ENCODE measurements around the gene HIPK4.
"Not testable (repeated sequence)": the region's sequence is repeated elsewhere in the genome, so short reads cannot be mapped to it uniquely, and the experiment has no call there.

The HIPK4 gene

GRCh38 chr19:40389404-40390083, 437 bp downstream of the HIPK4 start:
- no peak for FAIRE-seq

DNA sequence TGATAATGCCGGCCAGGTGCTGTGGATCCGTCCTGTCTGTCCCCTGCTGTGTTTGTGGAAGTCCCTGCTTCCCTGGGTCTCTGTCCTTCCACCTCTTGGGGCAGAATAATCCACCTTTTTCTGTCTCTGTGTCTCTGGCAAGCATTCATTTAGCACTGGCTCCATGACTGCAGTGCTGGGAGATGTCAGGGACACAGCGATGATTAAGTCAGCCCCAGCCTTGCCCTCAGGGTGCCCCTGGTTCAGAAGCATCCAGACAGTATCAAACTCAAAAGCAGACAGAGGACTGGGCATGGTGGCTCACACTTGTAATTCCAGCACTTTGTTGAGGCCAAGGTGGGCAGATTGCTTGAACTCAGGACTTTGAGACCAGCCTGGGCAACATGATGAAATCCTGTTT, 1.5 kb downstream of the HIPK4 start:
- FAIRE-seq = no peak

- no peak for FAIRE-seq
Measured at GRCh38 chr19:40387155-40387554, 2.8 kb downstream of the HIPK4 start.

GRCh38 chr19:40383668-40384248, 6.2 kb downstream of the HIPK4 start:
- no peak for FAIRE-seq

DNA sequence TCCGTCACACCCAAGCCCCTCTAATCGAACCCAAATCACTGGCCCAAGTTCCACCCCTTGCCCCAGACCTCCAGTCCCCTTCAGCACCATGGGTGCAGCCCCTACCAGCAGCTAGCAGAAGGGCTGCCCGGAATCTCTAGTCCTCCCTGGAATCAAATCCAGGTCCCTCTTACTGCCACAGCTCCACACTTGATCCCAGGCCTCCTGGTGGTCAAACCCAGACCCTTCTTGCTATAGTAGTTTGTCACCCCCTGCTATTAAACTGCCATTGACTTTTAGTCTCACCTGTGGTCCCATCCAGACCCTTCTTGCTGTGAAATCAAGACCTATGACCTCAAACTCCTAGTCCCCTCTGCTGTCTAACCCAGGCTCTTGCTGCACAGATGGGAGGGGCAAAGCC, 8.7 kb downstream of the HIPK4 start:
- FAIRE-seq = no peak

DNA sequence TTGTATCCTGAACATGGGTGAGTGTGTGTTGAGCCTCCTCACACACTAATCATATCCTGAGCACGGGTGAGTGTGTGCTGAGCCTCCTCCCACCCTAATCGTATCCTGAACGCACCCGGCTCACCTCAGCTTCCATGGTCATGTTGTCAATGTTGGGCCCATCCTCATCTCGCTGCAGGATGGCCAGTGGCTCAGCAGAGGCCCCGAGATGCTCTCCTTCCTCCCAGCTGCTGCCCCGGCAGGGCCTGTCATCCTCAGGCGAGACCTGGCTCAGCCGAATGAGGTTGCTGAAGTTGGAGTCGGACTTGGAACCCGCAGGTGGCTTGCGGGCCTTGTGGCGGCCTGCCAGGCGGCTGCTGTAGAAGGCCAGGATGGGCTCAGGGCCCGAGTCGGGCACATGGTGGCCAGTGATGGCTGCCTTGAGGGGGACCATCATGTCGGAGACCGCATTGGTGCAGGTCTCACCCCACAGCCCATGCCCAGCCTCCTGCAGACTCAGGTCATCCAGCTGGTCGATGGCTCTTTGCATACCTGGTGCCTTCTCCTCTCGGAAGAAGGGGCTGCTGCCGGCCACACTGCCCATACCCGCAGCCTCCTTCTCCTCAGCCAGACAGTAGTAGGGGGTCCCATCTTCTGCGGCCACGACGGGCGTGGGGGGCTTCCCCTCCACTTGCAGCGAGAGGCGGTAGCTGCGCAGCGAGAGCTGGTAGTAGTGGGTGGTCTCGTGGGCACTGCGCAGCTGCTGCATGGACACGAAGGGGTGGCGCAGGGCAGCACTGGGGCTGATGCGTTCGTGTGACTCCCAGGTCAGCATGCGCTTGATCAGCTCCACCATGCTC, 9.6 kb downstream of the HIPK4 start:
- no peak for FAIRE-seq

- FAIRE-seq = no peak
Measured at GRCh38 chr19:40379446-40380198, 10.4 kb downstream of the HIPK4 start.

DNA sequence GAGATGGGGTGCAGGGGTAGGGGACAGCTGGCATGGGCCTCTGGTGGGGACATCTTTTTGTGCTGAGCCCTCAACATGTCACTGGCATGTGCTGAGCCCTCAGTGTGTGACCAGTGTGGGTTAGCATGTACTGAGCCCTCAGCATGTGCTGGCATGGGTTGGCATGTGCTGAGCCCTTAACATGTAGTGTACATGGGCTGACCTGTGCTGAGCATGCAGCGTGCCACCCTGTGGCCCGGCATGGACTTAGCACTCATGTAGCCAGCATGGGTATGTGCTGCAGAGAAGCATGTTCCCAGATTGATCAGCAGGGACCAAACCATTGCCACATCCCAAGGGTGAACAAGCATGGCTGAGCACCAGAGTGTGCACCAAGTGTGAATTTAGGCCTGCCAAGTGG, 11.5 kb downstream of the HIPK4 start:
- FAIRE-seq = no peak

DNA sequence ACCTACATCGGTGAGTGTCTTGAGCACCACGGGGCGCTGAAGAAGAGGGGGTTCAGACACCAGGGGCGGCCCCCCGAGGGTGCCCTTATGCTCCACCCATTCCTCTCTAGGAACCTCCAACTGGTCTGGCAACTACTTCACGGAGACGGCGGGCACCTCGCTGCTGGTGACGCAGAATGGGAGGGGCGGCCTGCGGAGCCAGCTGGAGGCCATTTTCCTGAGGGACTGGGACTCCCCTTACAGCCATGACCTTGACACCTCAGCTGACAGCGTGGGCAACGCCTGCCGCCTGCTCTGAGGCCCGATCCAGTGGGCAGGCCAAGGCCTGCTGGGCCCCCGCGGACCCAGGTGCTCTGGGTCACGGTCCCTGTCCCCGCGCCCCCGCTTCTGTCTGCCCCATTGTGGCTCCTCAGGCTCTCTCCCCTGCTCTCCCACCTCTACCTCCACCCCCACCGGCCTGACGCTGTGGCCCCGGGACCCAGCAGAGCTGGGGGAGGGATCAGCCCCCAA, 12.1 kb downstream of the HIPK4 start:
- FAIRE-seq = no peak

DNA sequence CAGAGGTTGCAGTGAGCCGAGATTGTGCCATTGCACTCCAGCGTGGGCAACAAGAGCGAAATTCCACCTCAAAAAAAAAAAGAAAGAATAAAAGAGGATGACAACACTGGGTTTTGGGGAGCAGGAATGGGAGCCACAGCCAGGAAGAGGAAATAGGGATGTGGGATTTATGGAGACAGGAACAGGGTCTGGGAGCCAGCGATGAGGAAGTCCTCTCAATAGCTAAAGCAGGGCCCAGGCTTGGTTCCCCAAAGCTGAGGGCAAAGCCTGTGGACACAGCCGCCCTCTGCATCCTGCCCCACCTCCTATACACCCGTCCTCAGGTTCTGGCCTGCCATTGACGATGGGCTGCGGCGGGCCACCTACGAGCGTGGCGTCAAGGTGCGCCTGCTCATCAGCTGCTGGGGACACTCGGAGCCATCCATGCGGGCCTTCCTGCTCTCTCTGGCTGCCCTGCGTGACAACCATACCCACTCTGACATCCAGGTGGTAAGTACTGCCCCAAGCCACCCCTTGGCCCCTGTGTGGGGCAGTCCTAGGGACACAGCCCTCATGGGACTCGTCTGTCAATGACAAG, 13.6 kb downstream of the HIPK4 start:
- FAIRE-seq = no peak

GRCh38 chr19:40374084-40374483, 15.9 kb downstream of the HIPK4 start:
- FAIRE-seq = no peak

DNA sequence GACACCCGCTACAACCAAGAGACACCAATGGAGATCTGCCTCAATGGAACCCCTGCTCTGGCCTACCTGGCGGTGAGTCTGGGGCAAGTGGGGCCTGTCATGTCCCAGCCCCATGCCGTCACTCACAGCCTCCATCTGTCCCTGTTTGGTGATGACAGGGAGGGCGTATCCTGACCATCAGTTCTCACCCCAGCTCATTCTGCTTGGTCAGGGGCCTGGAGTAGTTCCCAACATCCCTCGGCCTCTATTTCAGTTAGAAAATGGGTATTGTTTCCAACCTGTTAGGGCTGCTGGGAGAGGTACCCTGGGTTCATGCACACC, 18.2 kb downstream of the HIPK4 start:
- FAIRE-seq = no peak

DNA sequence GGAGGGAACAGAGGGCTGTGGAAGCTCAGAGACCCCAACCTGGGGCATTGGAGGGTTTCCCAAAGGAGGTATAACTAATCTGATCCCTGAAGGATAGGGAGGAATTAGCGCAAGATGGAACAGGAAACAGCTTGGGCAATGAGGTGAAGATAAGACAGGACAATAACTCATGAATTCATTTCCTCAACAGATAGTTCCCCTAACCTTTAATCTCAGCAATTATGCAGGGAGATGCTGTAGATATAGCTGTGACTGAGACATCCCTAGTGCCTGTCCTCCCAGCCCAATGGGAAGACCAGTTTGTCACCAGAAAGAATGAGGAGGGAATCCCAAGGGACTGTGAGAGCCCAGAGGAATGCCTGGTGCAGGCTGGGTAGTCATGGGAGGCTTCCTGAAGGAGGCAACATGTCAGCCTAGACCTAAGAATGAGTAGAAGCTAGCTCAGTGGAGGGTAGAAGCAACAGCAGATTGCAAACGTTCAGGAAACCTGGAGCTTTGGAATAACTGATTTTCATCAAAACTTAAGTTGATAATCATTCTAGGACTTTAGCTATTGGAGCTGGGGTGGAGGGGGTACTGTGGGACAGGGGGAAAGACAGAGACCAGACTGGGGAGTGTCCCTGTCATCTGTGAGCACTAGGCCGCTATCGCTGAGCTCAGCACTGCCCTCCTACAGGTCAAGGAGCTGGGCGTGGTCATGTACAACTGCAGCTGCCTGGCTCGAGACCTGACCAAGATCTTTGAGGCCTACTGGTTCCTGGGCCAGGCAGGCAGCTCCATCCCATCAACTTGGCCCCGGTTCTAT, 18.8 kb downstream of the HIPK4 start:
- FAIRE-seq = no peak

- not testable (repeated sequence) for FAIRE-seq
Measured at GRCh38 chr19:40370253-40370652, 19.7 kb downstream of the HIPK4 start.

DNA sequence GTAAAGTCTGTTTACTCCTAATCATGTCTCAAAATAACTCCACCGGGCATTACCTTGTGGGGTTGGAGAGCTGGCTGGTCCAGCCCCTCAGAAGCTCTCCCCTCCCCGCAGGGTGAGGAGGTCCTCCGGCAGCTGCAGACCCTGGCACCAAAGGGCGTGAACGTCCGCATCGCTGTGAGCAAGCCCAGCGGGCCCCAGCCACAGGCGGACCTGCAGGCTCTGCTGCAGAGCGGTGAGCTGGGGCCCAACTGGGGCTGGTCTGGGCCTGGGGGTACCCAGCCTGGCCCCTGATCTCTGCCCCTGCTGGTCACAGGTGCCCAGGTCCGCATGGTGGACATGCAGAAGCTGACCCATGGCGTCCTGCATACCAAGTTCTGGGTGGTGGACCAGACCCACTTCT, 20.2 kb downstream of the HIPK4 start:
- no peak for FAIRE-seq

- no peak for FAIRE-seq
Measured at GRCh38 chr19:40367577-40368434, 22.2 kb downstream of the HIPK4 start.

GRCh38 chr19:40366697-40367561, 23.1 kb downstream of the HIPK4 start:
- no peak for FAIRE-seq

DNA sequence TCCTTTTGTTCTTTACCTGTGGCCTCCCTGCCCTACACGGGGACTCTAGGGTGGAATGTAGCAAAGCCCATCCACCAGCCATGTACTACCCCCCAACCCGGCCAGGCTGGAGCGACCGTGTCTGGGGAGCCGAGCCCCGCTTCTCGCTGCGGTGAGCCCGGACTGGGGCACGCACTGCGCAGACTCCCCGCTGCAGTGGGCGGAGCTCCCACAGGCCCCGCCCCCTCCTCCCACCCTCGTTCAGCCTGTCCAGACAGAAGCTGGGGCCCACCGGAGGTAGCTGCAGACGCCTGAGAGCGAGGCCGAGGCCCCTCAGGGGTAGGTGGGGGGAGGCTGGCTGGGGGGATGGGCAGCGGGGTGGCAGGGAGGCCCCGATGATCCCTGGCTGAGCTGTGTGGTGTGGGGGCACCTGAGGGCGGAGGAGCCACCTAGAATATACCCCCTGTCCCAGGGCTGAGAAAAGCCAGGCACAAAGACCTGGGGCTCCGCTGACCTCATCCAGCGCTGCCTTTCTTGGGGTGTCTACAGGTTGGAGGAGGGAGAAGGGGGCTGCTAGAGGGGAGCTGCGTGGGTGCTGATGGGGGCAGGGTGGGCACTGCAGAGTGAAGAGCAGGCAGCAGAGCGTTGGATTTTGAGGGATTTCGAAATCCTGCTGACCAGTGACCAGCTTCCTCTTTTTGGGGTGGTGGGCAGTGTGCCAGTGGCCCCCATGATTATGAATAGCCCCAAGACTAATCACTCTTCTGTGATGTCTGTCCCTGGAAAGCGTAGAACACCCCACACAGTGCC, 24.2 kb downstream of the HIPK4 start:
- FAIRE-seq = no peak

- FAIRE-seq = no peak
Measured at GRCh38 chr19:40365010-40365409, 25.0 kb downstream of the HIPK4 start.
